Fibroblast of skin of abdomen (primary cell): ENCODE measurements around the gene LIMCH1.
"Not testable (repeated sequence)": the region's sequence is repeated elsewhere in the genome, so short reads cannot be mapped to it uniquely, and the experiment has no call there.

Experiments
- DNase-seq: peaks from one replicate; pipeline ENCODE4 v3.0.0-alpha.2; 2013

The LIMCH1 gene

DNA sequence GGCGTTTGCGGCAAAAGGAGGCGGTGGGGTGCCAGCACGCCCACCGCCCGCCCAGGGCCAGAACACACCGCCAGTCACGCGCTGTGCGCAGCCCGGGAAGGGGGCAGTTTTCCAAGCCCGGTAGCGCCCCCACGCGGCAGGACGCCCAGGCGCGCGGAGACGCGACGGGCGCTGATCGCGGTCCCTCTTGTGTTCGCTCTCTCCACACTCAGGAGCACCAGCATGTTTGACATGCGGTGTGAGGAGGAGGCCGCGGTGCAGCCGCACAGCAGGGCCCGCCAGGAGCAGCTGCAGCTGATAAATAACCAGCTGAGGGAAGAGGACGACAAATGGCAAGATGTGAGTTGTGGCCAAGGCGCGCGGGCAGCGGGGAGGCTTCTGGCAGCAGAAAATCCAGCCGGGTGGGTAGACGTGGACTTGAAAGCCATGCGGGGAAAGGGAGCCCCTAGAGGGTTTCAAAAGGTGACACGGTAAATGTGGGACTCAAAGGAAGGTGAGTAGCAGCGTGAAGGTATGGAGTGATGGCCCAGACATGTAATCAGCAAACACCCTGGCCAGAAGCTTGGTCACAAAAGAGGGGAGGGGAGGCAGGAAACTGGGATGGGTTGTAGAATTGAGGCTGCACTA lies 106.4 kb downstream of the LIMCH1 start:
- DNase-seq, result peak; percentile 46

DNA sequence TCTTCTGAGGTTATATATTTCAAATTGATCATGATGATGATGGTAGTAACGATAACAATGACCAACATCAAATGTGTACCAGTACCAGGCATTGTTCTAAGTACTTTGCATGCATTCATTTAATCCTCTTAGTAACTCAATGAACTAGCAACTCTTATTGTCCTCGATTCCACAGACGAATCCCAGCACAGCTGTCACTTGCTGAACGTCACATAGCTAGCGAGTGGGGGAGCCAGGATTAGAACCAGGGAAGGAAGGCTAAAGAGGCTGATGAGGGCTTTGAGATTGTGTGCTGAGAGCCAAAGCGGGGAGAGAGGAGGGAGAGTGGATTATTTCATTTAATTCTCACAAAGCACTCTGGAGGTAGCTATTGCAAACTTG lies 106.9 kb downstream of the LIMCH1 start:
- no peak for DNase-seq

DNA sequence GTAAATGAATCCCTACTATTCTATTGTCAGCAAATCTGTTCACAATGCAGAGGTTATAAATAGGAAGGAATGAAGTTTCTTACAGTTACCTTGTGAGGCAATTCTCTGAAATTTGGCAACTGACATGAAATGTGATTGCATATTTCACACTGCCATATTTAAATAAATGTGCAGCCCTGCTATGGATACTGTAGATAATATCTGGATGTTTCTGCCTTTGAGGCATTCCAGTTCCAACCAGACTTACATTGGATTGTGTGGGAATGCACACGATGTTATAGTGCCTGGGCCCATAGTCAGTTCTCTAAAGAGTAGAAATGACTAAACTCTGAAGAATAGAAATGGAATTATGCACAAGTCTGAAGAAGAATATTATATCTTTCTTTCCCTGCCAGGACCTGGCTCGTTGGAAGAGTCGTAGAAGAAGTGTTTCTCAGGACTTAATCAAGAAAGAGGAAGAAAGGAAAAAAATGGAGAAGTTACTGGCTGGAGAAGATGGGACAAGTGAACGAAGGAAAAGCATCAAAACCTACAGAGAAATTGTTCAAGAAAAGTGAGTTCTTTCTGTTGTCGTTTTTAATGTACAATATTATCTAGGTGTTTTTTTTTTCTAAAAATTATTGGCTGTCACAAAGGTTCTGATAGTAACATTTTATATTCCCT lies 107.9 kb downstream of the LIMCH1 start:
- DNase-seq, result no peak

DNA sequence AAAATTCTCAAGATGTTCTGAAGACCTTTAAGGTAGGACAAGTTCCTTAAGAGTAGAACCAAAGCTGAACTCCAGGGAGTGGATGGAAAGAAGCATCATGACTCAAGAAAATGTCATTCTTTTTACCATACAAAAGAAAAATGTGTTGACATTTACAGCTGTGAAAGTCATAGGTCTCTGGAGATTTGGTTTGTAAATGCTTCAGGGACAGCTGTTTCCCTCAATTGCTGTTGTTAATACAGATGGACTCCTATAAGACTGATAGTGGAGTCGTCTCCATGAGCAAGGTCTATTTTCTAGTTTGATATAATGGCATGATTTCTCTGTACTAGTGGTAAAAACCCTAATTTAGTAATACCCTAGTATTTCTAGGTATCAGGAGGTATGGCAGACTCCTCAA lies 108.9 kb downstream of the LIMCH1 start:
- no peak for DNase-seq

DNA sequence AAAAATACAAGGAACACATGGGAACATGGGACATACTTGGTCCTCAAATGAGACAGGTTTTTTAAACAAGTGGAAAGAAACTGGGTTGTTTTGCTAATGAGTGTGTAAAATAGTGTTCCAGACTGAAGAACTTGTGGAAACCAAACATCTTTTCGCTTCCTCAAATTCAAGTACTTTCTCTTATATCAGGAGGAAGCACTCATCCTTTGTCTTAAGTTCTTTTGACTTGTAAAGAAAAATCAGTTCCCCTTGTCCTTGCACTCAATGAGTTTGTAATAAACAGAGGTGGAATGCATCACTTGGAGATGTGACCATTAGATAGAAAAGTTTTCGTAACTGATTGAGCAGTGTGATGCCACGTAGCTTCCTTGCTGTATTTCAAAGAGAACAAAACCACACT lies 109.4 kb downstream of the LIMCH1 start:
- no peak for DNase-seq

DNA sequence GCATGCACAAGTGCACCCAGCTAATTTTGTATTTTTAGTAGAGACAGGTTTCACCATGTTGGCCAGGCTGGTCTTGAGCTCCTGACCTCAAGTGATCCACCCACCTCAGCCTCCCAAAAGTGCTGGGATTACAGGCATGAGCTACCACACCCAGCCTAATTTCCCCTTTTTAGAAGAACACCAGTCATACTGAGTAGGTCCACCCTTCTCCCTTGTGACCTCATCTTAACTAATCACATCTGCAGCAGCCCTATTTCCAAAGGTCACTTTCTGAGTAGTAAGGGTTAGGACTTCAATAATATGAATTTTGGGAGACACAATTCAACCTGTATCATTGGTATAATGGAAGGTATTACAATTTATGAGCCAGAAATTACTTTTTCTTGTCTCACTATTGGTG lies 113.2 kb downstream of the LIMCH1 start:
- not testable (repeated sequence) for DNase-seq

DNA sequence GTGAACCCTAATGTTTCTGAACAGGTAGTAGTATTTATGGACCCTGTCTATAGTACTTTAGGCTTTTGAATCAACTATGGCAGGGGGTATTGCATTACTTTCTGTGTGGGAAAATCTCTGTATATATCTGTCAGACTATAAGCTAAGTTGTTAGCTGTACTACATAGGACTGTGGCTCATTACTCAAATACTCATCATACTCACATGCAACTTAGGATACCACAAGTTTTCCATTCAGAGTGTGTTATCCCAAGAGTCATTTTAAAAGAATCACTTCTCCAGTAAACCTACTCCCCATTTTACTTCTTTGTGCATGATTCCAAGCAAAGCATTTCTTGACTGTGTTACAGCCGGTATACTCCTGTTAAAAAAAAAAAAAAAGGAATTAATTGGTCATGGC lies 115.0 kb downstream of the LIMCH1 start:
- peak; percentile 28 for DNase-seq

DNA sequence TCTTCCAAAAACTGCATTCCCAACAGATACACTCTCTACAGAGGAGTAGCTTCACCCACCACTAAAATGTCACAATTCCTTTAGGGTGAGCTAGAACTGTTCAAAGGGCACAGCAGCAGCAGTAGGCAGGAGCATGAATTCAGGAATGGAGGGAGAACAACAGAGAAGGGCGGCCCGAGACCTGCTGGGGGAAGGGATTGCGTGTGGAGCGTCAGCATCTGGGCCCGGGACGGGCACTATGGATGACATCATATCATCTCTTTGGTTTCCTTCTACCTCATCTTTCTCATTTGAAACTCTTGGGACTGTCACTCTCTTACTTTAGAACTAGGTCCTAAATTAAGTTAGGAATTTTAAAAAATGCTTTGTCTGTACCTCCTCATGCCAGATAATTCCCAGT lies 115.6 kb downstream of the LIMCH1 start:
- DNase-seq, result no peak

DNA sequence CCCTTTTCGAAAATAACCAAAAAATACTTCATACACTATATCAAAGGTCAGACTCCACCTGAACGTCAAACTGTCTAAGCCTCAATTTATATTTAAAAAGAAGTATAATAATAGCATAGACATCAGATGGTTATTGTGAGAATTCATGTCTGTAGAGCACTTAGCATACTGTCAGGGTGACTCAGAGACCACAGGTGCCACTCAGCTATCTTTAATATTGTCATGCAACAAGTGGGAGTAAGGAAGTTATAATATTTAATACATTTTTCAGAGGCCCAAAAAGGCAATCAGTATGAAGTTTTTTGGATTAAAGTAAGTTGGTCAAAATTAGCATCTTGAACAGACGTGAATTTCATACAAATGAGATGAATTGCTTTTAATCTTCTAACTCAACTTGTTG lies 117.2 kb downstream of the LIMCH1 start:
- DNase-seq, result peak; percentile 23

DNA sequence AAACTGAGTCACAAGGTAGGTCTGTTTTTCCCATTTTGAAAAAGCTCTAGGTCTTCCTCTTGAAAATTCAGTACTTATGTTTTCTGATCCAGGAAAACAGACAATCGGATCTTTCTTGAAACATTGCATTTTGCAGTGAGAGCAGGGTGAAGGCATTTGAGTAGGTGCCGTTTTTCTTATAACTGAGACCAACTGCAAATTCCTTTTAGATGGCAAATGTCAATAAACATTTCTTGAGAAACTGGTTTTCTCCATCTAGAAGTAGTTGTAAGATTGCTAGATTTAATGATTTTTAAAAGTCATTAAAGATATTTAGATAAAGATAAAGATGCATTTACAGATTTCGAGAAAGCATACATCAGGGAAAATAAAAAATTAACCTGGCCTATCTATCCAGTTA lies 118.1 kb downstream of the LIMCH1 start:
- DNase-seq, result no peak

DNA sequence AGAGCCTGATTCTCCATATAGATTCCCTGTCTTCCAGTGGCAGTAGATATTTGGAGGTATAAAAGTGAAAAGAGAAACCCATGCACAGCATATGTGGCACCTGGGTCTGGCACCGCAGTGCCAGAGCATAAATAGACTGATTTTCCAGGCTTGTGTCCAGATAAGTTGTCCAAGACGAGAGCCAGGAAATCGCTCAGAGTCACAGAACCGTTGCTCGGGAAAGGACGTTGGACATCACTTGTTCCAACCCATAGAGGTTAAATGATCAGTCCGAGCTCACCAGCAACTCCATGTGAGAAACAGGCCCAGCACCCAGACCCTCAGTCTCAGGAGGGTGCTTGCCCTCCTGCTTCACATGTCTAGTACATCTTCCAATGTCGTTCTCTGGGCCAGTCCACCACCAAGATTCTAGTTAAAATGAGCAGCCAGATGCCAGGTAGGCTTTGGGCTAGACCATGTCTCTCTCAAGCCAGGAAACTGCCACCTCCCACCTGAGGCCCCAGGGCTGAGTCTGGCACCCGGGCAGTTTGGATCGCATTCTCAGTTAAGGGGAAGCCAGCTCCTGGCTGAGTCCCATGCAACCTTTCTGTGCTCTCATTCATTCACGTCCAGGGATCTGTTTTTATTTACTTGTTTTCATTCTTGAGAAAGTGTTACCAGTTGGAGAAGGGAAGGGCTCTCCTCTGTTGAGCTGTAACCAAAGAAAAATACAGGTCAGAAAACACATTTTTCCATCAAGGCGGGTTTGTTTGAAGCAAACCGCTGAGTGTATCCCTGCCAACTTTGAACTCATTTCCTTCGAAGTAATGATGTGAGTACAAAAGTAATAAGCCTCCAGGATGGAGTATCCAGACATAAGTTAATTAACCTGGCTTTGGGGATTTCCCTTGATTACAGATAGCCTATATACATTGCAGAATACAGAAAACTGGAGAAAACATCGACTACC lies 118.9 kb downstream of the LIMCH1 start:
- DNase-seq, result no peak

DNA sequence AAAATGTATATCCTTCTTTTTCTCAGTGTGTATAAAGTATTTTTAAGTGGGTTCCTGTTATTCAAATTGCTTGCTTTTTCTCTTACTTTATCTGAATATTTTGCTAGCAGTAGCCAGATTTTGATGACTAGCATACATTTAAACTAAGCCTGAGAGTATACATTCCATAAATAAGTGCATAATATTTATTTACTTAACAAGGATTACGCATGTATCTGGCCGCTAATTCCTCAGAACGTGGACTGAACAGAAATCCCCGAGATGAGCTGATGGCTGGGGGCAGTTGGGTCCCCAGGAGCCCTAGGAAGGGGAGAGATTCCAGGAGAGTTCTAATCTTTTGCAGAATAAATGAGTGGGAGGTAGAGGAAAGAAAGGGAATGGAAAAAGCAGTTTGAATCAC lies 119.6 kb downstream of the LIMCH1 start:
- no peak for DNase-seq

DNA sequence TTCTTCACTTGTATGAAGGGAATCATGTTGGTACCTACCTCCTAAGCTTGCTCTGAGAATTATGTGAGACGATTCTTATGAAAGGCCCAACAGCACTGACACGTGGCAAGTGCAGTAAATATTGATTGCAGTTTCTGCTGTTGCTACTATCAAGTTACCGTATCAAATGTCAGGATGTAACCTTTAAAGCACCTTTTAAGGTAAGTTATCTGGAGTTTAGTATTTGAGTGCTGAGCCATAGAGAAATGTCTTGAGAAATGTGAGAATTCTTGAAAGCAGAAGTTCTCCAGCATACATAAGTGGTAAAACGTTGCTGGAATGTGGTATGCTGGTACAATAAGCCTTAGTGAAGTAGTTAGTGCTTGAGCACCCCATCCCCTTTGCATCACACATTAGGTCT lies 120.2 kb downstream of the LIMCH1 start:
- DNase-seq, result no peak

DNA sequence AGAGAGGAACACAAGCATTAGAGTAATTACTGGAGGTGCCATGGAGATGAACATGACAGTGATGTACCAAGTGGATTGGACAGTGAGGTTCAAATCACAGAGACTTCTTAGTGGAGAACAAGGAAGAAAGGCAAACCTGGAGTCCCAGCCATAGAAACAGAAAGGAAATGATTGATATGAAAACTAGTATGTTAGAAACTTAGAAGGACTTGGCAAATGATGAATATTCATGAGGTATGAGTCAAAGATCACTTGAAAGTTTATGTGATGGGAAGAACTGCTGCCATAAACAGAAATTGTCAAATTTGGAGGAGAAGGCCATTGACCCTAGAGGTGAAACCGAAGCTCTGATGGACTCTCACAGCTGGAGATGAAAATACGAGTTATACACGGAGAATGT lies 122.4 kb downstream of the LIMCH1 start:
- DNase-seq, result no peak

DNA sequence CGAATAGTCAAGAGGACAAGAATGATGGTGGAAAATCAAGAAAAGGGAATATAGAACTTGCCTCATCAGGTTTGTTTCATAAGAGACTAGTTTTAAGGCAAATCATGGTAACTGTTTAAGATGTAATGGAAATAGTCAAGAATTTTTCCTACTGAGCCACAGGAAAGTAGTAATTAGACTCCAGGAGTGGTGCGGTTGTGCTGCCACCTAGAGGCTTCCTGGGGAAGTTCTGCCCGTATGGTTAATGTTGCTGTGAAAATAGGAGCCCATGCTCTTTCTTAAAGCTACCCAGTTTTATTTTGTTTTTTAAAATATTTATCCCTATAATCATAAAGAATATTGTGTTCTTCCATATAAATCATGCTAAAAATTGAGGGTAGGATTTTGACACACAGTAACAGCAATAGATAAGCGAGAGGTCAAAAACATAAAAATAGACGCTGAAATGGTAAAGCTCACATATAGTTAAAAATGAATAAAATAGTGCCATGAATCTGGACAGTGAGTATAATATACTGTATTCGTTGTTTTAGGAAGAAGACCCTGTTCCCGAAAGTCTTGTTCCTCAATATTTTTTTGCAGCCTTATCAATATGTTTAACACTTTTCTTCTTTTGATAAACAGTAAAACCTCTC lies 123.6 kb downstream of the LIMCH1 start:
- peak; percentile 54 for DNase-seq

DNA sequence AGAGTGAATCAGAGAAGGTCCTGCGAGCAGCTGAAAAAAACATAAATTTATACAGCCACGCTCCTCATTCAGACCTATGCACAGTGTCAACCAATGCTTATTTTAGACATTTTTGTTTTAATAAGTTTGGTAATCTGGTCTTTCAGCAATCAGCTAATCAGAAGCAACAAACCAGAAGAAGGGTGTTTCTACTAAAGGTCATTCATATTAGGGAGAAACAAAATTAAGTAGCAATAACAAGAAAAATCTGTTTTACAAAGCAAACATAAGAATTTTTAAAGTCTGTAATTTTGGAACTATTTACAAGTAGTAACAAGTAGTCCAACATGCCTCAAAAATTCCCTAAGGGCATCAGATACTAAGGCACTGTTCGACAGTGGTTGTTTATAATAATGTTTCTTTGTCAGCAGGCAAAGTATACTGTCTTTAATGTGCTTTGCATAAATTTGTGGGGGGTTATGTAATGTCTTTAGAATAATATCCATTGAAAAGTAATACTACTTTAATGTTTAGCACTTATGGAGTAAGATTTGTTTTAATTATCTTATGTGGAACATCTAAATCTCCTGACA lies 127.8 kb downstream of the LIMCH1 start:
- no peak for DNase-seq

DNA sequence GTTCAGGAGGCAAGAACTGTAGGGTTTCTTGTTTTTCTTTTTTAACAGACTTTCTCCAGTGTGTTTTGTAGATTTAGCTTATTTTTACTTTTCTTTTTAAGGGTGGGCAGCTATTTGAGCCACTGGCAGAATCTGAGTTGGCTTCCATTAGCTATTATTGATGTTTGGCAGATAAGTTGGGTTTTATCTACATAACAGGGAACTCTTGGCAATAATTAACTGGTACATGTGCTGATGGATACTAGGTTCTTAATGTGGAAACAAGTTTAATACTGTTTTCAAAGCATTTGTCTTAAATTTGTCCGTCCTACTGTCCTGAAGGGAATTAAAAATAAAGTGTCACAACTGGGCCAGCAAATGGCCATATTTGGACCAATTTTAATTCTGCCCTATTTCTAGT lies 130.1 kb downstream of the LIMCH1 start:
- DNase-seq, result no peak

DNA sequence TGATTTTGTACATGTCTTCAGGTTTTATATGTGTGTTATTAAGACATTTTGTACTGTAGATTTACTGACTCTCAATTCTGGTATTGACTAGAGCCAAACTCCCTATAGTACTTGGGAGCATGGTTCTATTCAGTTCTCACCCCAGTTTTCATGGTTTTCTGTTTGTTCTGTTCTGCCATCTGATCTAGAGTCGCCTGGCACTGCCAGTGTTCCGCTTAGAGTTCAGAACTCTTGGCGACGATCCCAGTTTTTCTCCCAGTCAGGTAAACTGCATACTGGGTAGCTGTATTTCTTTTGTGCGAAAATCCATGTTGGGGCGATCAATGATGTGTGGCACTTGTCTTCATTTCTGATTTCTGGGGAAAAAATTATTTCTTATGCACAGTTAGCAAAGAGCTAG lies 132.6 kb downstream of the LIMCH1 start:
- no peak for DNase-seq

DNA sequence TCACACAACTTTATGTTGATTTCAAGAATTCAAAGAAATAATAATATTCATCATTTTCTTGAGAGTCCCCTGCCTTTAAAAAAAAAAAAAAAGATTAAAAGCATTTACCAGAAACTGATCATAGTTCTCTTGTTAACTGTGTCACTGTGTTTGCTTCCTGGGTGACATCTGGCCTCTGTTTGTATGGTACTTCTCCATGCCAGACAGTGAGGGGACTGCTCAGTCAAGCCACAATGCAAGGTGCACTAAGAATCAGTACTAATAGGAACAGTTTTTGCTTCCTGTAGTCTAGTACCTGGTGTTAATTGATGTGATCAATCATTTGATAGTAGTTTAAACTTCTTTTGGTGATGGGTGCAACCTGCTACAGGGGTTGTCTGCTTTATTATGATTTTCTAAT lies 133.0 kb downstream of the LIMCH1 start:
- no peak for DNase-seq

DNA sequence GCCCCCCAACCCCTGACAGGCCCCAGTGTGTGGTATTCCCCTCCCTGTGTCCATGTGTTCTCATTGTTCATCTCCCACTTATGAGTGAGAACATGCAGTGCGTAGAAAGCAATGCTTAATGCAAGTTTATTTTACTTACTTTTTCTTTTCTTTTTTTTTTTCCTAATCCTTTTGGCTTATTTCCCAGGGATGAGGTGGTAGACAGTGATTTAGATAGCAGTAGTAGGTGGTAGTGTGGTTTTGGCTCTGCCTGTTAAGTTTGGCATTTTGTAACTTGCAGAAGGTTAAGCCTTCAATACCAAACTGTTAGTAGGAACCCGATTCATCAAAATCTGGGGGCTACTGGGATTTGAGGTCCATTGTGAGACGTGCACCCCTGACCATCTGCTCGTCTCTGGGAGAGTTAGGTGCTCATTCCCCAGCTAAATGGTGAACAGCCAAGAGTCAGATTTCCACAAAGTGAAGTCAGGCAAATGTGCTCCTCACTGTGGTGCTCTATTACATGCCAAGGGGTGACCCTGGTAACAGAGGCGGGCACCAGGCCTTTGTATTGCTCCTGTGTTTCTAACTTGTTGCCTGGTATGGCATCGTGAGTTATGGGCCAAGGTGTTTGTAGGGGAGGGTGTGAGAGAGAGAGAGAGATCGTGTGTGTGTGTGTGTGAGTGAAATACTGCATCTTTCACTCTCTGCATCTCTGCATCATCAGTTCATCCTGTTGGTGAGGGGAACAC lies 140.3 kb downstream of the LIMCH1 start:
- peak; percentile 52 for DNase-seq

DNA sequence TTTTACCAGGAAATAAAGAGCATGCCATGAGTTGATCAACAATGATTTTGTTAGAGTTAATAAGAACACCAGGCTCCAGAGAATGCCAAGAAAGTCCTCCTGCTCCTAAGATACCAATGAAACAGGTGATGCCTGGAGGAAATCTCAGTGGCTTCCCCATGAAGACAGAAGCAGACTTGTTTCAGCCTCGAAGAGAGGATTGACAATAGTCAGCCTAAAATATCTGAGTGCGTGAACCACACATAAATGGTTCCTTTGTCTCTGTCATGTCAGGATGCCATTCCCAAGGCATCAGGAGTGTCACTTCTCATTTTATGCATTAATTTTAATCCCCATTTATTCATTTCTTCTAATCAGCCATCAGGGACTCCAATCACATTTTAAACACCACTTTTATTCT lies 141.0 kb downstream of the LIMCH1 start:
- DNase-seq, result no peak

DNA sequence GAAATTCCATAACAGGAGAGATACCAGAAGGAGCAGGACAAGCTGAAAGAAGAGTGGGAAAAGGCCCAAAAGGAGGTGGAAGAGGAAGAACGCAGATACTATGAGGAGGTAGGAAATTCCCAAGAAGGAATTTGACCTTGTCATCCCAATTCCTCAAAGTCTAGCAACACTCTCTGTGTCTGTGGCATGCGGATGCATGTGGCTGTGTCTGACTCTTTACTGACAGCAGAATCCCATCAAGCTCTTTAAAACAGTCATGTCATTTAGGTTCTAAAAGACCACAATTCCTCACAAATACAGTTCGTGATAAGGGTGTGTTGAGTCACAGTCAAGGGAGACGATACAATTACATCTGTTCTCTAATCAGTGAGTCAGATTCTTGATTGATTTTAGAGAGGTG lies 142.0 kb downstream of the LIMCH1 start:
- peak; percentile 33 for DNase-seq
